HG03039 (cell line): Measurements from ENCODE around the gene CHL1.

ENCODE experiments used
- ATAC-seq: cut with Tn5 transposase; IDR thresholded peaks from one replicate; pipeline ENCODE4 v1.9.1; 2021; ENCODE audit warnings: mild to moderate bottlenecking, moderate library complexity; ENCODE audit not compliant: unreplicated experiment

The CHL1 gene

DNA sequence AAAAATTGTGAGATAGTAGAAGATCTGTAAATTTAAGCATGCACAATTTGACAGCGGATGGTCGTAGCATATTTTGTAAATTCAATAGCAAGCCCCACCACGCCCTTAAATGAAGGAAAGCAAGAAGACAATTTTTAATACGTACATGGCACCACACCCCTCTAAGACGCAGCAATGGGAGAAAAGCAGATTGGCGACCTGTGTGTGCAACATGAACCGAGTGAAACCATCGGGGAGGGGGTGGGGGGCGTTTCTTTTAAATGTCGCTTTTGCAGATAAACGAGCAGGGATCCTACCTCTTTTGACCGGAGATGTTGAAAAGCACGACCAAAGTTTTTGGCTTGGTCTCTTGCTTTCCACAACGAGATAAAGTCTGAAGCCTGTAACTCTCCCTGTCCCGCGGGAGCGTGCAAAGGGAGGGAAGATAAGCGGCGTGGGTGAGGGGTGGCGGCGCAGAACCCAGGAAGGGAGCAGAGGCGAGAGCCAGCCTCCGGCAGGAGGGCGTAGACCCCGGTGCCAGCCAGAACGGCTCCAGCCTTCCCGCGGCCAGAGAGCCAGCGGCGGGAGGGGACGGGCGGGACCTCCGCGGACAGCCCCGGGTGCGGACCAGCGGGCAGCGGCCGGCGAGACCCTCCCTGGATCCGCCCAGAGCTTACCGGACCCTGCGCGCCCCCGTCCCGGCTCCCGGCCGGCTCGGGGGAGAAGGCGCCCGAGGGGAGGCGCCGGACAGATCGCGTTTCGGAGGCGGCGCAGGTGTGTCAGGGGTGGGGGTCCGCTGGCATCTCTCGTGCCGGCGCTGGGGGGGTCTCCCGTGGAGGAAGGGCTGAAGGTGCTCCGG is at the start of gene CHL1:
Gene CHL1 (plus strand): TSS at position 453 of the 838 bp plus-strand sequence. CDS start 123,014 bp downstream, outside the sequence.
- ATAC-seq: no peak

GRCh38 chr3:151614-152189 is 44.9 kb upstream of the CHL1 start:
- ATAC-seq: no peak

- ATAC-seq: no peak
Measured at GRCh38 chr3:159974-160373, 36.6 kb upstream of the CHL1 start.

- ATAC-seq: no peak
Measured at GRCh38 chr3:166071-166470, 30.5 kb upstream of the CHL1 start.

GRCh38 chr3:166799-167198 is 29.8 kb upstream of the CHL1 start:
- no peak for ATAC-seq

DNA sequence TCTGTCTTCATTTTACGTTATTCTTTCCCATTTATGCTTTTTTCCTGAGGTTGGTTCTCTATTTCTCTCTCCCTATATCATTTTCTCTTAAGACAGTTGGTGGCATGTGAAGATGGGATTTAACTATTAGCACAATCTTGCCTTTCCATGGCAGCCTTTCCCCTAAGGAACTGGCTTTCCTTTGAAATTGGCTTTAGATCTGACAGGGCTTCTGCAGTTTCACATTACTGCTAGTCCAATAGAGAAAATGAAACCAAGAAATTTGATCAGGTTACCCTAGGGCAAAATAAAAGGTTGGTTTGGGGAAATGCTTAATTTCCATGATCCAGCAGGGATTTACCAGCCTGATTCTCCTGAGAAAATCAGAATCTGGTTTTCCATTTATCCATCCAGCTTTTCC is 22.7 kb upstream of the CHL1 start:
- ATAC-seq: no peak

DNA sequence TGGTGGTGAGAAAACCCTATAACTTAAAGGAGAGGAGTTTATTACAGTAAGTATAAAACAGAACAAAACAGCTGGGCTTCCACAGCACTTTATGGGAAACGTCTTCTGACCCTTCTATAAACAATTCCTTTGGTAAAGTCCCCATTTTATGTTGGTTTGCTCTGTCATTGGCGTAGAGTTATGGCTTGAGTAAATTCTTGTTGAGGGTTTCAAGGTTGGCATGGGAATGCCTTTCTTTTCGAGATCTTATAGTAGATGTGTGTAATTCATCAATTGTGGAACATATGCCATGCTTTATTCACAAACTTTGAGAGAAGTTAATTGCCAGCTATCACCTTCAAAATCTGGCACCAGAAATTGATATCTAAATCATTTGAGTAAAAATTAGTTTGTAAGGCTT is 11.6 kb upstream of the CHL1 start:
- ATAC-seq: no peak

- ATAC-seq: peak; percentile 86
Measured at GRCh38 chr3:192215-192929, 4.2 kb upstream of the CHL1 start.

DNA sequence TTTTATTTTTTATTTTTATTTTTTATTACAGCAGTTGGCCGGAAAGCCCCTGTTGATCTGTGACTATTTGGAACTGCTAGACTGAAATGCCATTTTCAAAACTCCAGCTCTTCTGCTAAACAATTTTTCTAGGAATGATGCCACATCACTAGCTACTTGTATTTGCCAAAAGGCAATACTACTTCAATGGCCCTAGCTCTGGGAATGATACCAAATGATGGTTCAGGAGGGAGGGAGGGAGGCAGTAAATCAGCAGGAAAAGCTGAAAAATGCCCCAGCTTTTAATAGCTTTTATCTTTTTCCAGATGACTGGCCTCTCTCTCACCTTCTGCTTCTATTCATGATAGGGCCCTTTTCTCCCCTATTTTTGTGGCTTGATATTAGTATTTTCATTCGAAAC is 2.6 kb upstream of the CHL1 start:
- ATAC-seq: no peak

GRCh38 chr3:194421-194820 is 2.1 kb upstream of the CHL1 start:
- no peak for ATAC-seq

- no peak for ATAC-seq
Measured at GRCh38 chr3:195666-196065, 897 bp upstream of the CHL1 start.

GRCh38 chr3:197149-197827 is 725 bp downstream of the CHL1 start:
- ATAC-seq: no peak

DNA sequence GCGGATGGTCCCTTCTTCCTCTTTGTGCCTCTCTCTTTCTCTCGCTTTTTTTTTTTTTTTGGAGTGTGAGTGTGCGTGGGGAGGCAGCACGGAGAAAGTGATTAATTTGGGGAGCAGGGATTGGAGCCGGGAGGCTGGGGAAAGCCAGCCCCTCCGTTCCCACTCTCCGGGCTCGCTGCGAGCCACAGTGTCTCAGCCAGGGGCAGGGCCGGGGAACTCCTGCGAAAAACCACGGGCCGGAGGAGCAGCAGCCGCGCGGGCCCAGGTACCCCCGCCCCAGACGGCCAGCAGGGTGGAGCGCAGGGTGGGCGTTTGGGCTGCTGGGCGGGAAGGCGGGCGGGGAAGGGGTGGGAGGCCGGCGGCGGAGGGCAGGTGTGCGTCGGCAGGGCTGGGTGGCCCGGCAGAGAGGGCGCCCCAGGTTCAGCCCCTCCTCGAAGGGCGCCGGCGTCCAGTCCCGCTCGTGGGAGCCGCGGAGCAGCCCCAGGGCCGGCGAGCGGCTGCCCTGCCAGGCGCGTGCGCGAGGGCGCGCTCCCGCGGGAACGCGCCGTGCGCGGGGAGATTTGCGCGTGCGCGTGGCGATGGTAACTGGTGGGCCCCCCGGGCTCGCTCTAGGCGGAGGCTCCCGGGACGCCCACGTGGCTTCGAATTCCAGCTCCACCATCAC is 1.4 kb downstream of the CHL1 start:
- ATAC-seq: no peak

DNA sequence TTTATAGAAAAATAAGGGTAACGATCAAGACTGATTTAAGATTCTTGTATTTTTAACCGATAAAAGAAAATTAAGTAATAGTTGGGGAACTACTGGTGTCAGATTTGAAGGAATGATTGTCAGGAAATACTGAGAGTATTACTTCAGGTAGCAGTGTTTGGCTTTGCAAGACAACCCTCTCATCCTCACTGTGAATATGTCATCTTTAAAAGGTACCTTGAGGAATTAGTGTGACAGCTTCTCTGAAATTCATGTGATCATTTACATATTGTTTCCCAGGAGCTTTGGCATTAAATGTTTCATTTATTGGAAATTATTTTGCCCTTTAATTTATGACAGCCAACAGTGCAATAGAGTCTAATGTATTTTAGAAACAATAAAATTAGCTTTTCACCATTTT is 3.3 kb downstream of the CHL1 start:
- no peak for ATAC-seq

DNA sequence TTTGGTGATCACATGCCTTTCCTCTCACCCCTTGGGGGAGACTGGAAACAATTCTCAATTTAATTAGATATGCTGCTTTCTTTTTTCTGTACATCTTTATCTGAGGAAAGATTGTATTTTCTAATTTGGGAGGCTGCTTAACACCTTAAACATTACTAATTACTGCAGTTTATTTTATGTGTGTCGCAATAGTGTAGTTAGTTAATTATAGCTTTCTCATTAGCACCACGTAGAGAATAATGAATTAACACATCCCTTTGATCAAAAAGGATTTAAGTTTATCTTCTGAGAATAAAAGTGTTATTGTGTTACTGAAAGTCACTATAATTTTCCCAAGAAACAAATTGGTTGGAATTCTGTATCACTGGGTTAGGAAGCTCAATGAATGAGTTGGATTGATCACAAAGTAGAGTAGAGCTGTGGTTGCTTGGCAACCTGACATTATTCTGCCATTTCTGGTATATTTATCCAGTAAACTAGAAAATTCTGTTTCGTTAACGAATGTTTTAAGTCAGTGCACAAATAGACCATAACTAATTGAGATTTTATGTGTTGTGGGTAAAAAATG is 4.3 kb downstream of the CHL1 start:
- no peak for ATAC-seq

DNA sequence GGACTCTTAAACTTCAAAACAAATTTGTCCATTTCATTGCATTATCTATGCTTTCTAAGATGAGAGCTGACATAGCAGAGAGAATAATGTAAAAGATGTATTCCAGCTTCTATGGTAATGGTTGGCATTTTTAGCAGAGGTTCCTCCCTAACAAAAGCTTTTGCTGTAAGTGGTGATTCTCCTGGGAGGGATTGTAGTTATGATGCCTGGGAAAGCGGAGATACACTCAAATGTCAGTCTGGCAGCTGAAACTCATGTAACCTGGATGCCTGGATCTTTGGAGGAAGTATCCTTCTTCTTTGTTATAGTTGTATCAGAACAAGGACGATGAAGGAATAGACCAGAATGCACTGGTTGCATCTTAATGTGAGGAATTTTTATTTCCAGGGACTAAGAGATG is 7.5 kb downstream of the CHL1 start:
- ATAC-seq: no peak

DNA sequence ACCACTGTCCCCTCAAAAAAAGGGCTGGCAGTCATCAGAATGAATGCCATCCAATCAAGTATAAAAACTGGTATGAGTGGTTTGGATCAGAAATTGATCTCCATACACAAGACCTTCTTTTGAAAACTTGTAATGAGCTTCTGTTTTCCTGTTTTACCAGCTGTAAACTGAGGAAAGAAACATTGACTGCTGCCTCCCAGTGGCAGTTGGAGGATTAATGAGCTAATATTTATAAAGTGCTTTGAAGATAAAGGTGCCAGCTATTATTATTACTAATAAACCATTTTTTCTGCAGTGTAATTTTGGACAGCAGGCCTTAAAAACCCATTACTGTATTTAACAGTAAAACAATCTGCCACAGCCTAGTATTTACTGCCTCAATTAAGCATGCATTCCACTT is 11.4 kb downstream of the CHL1 start:
- ATAC-seq: no peak

- no peak for ATAC-seq
Measured at GRCh38 chr3:210669-211068, 14.1 kb downstream of the CHL1 start.

DNA sequence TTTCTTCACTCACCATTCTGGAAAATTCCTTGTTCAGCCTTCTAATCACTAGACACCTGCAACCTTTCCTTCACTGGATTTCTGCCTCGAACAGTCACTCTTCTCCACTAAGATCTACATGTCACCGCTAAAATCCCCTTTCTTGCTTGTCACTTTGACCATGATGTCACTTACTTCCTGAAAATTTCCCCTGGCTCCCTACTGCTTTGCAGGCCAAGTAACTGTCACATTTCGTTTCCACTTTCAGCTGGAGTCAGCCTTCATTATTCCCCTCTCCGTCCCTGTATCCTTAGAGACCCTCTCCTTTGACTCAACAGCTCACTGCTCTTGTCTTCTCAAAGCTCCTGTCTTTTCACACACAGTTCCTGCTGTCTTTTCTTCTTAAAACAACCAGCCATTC is 15.9 kb downstream of the CHL1 start:
- peak; percentile 96 for ATAC-seq

GRCh38 chr3:217099-217813 is 20.7 kb downstream of the CHL1 start:
- no peak for ATAC-seq
